Heart left ventricle (tissue), 13 donors: ENCODE measurements around the gene PHLPP1.

Experiments used
- CTCF ChIP-seq, 12 donors: fragments of 200-600 bp; sonication (generic) in 4 of 12; IDR thresholded peaks; one replicate each; pipeline versions ENCODE4 v1.5.0 to v1.8.0; 2018 to 2022; ENCODE audit warnings: antibody characterized with exemption in 12 of 12, mild to moderate bottlenecking in 5 of 12
- POLR2A ChIP-seq, 2 donors: fragments of 450-650 bp; IDR thresholded peaks; one replicate each; pipeline ENCODE4 v1.6.1; 2017; ENCODE audit warnings: antibody characterized with exemption in 2 of 2, mild to moderate bottlenecking in 2 of 2, moderate library complexity in 2 of 2
- donor health status: ischemic (EF 13 %, LVEDD 7.1; RV severe dilation, severe dysfunction).
- donor health status: DM: no; HTN: yes; CAD: no.
- donor health status: DM: no; HTN: no; CAD: no.
- donor health status: ischemic (EF 25% LVEDD 6.9; RV normal size, moderate dysfunction).
- donor health status: ischemic (EF 25% LVEDD 5.7; RV mildly dilated, moderate dysfunction).
- donor health status: ischemic (EF 35%, LVEDD 5.7; RV mildly dilated, moderate dysfunction).
- donor health status: nonischemic (EF 11% LVEDD 7.7; RV severe dilation, severe dysfunction).
- donor health status: DM: yes; HTN: yes; CAD: no.
- donor health status: PGD.
- donor health status: ischemic (EF 29% LVEDD 5.4; RV normal size, mild dysfunction).
- donor health status: nonischemic (EF 23%, LVEDD 6.1; RV moderate dilation, normal function).

GRCh38 chr18:62991959-62992358, 276.6 kb downstream of the PHLPP1 start:
- TF ChIP-seq CTCF (IDR thresholded peaks at IDR 0.05) (no peak), POLR2A (IDR thresholded peaks at IDR 0.05) (no peak)
